PC-9 (cell line): ENCODE data around the gene ARL6IP5.

Experiments
- CTCF ChIP-seq: fragments of 200-600 bp; sonication (generic); conservative IDR thresholded peaks from 2 replicates; pipeline ENCODE4 v1.6.1; 2017; ENCODE audit warnings: mixed run types, antibody characterized with exemption, mild to moderate bottlenecking, moderate library complexity
- EZH2 ChIP-seq: fragments of 200-600 bp; sonication (generic); IDR thresholded peaks from 2 replicates; pipeline ENCODE4 v1.8.0; 2017; ENCODE audit warnings: antibody characterized with exemption, low read depth

GRCh38 chr3:69072928-69073327 lies 11.8 kb upstream of the ARL6IP5 start:
- no peak for TF ChIP-seq CTCF
- TF ChIP-seq EZH2: no peak
